ENCODE results near the gene KIZ.

Gene KIZ

DNA sequence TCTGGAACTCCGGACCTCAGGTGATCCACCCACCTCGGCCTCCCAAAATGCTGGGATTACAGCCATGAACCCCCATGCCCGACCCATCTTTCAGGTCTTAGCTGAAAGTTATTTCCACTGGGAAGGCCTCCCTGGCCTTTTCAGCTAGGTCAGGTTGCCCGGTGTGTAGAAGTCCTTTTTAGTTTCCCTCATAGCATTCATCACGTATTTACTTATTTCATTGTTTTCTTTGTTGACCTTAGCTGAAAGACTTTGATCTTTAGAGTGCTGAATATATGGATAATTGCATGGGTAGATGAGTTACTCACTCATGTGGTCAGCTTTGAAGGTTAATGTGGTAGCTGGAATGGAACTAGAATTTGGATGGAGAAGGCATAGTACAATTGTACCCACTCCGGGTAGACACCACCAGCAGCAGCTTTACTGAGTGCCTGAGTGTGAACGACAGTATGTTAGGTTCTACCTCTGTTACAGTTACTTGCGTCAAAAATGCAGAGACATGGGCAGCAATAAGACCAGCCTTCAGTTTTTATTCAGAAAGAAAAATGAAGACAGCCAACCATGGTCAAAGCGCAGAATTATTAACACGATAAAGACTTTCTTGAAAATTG is 9.1 kb downstream of the KIZ start:
- Histone ChIP-seq H3K4me1 (ENCODE audit: insufficient read depth, low read length) (no peaks in the 10 kb centered on the region), H3K4me2 (ENCODE audit: insufficient read depth, low read length) (no peak overlapping the region), H3K9me3 (ENCODE audit: insufficient read depth, low read length, severe bottlenecking) (no peaks in the 10 kb centered on the region), H4K20me1 (ENCODE audit: insufficient read depth, low read length) (no peaks in the 10 kb centered on the region), H3K79me2 (ENCODE audit: insufficient read depth, low read length) (no peaks in the 10 kb centered on the region), H3K4me3 (ENCODE audit: low read depth in 1 of 2, low read length in 2 of 2) (no peak overlapping the region), H3K27ac (ENCODE audit: low read length) (no peak overlapping the region), H3K36me3 (ENCODE audit: insufficient read depth, low read length) (peaks cover 36% of the 10 kb centered on the region), H2AFZ (ENCODE audit: low read depth, low read length) (no peak overlapping the region), H3K9ac (ENCODE audit: low read depth, low read length) (no peak overlapping the region), H3K27me3 (ENCODE audit: insufficient read depth, low read length, poor library complexity) (no peaks in the 10 kb centered on the region)
- TF ChIP-seq EZH2 (IDR thresholded peaks at IDR 0.05; ENCODE audit: borderline replicate concordance, low read depth, low read length, severe bottlenecking), result no peak
- TF ChIP-seq, protein P1, sequence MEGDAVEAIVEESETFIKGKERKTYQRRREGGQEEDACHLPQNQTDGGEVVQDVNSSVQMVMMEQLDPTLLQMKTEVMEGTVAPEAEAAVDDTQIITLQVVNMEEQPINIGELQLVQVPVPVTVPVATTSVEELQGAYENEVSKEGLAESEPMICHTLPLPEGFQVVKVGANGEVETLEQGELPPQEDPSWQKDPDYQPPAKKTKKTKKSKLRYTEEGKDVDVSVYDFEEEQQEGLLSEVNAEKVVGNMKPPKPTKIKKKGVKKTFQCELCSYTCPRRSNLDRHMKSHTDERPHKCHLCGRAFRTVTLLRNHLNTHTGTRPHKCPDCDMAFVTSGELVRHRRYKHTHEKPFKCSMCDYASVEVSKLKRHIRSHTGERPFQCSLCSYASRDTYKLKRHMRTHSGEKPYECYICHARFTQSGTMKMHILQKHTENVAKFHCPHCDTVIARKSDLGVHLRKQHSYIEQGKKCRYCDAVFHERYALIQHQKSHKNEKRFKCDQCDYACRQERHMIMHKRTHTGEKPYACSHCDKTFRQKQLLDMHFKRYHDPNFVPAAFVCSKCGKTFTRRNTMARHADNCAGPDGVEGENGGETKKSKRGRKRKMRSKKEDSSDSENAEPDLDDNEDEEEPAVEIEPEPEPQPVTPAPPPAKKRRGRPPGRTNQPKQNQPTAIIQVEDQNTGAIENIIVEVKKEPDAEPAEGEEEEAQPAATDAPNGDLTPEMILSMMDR (IDR thresholded peaks at IDR 0.05; ENCODE audit: borderline replicate concordance, extremely low read depth, low read length, poor library complexity, severe bottlenecking), result no peak
- ATAC-seq (ENCODE audit: insufficient read depth, low read depth) (no peak), DNase-seq (no peak)

DNA sequence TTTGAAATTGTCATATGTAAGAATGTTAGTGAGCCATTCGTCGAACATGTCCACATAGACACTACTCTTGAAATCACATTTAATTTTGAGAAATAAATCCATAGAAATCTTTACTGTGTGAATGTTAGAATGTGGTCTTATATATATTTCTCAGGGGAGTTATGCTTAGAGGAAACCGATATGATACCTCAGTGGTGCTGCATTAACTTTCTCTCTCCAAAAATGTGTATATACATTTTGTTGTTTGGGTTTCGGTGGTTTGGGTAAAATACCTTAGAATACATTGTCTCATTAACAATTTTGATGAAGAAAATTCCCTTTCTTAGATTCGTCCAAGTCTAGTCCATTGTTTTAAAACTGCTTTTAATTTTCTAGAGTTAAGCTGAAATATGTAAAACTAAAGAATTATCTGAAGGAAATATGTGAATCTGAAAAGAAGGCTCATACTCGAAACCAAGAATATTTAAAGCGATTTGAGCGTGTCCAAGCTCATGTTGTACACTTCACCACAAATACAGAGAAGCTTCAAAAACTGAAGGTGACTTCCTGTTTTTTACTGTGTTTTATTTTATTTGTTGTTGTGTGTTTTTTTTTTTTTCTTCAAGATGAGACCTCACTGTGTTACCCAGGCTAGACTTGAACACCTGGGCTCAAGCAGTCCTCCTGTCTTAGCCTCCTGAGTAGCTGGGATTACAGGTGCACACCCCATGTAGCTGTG is 10.3 kb downstream of the KIZ start:
- H3K27me3 ChIP-seq (ENCODE audit: insufficient read depth, low read length, poor library complexity), result no peaks in the 10 kb centered on the region
- H3K4me1 ChIP-seq (ENCODE audit: insufficient read depth, low read length), result no peaks in the 10 kb centered on the region
- H3K4me3 ChIP-seq (ENCODE audit: low read depth in 1 of 2, low read length in 2 of 2), result no peak overlapping the region
- TF ChIP-seq, protein P1 (IDR thresholded peaks at IDR 0.05; ENCODE audit: borderline replicate concordance, extremely low read depth, low read length, poor library complexity, severe bottlenecking), result no peak
- TF ChIP-seq EZH2 (IDR thresholded peaks at IDR 0.05; ENCODE audit: borderline replicate concordance, low read depth, low read length, severe bottlenecking), result no peak
- H3K9ac ChIP-seq (ENCODE audit: low read depth, low read length), result no peak overlapping the region
- no peaks in the 10 kb centered on the region for H3K9me3 ChIP-seq (ENCODE audit: insufficient read depth, low read length, severe bottlenecking)
- H3K36me3 ChIP-seq (ENCODE audit: insufficient read depth, low read length), result peaks cover 39% of the 10 kb centered on the region
- no peak for ATAC-seq (ENCODE audit: insufficient read depth, low read depth)
- H3K4me2 ChIP-seq (ENCODE audit: insufficient read depth, low read length), result no peak overlapping the region
- no peak for DNase-seq
- H2AFZ ChIP-seq (ENCODE audit: low read depth, low read length), result no peak overlapping the region
- no peaks in the 10 kb centered on the region for H3K79me2 ChIP-seq (ENCODE audit: insufficient read depth, low read length)
- H3K27ac ChIP-seq (ENCODE audit: low read length), result no peak overlapping the region
- H4K20me1 ChIP-seq (ENCODE audit: insufficient read depth, low read length), result no peaks in the 10 kb centered on the region

DNA sequence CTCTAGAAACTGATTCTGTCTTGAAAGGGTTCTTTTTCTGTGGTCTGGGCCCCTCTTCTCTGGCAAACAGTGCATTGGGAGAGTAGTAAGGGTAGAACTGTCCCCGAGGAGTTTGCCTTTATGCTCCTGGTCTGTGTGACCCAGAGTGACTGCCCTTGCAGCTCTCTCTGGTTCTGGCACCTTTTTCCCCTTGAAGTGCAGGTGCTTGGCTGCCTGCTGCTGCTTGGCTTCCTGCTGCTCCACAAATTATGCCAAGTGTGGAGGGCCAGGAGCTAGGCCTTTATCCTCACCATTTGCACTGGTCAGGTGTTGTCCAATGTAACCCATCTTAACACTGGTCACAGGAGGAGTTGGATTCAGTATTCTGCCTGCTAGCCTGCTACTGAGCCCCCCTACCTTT is 11.2 kb downstream of the KIZ start:
- Histone ChIP-seq H3K79me2 (ENCODE audit: insufficient read depth, low read length) (no peaks in the 10 kb centered on the region), H3K36me3 (ENCODE audit: insufficient read depth, low read length) (peaks cover 43% of the 10 kb centered on the region), H3K9ac (ENCODE audit: low read depth, low read length) (no peak overlapping the region), H3K4me3 (ENCODE audit: low read depth in 1 of 2, low read length in 2 of 2) (no peak overlapping the region), H3K4me1 (ENCODE audit: insufficient read depth, low read length) (no peaks in the 10 kb centered on the region), H3K4me2 (ENCODE audit: insufficient read depth, low read length) (no peak overlapping the region), H2AFZ (ENCODE audit: low read depth, low read length) (no peak overlapping the region), H3K27ac (ENCODE audit: low read length) (no peak overlapping the region), H3K9me3 (ENCODE audit: insufficient read depth, low read length, severe bottlenecking) (no peaks in the 10 kb centered on the region), H4K20me1 (ENCODE audit: insufficient read depth, low read length) (no peaks in the 10 kb centered on the region), H3K27me3 (ENCODE audit: insufficient read depth, low read length, poor library complexity) (no peaks in the 10 kb centered on the region)
- DNase-seq (no peak), ATAC-seq (ENCODE audit: insufficient read depth, low read depth) (no peak)
- no peak for TF ChIP-seq EZH2 (IDR thresholded peaks at IDR 0.05; ENCODE audit: borderline replicate concordance, low read depth, low read length, severe bottlenecking)
- TF ChIP-seq, protein P1 (IDR thresholded peaks at IDR 0.05; ENCODE audit: borderline replicate concordance, extremely low read depth, low read length, poor library complexity, severe bottlenecking), result no peak

Measured in DND-41 (cell line).